HCT116 (cell line): Measurements from ENCODE around the gene NR6A1.

Experiments used
- CTCF ChIP-seq, 3 experiments: fragments of 200-600 bp in 1 of 3; sonication (generic) in 1 of 3; IDR thresholded peaks in 2 of 3; conservative IDR thresholded peaks in 1 of 3; 2 replicates each; pipeline ENCODE4 v1.5.1; 2012 to 2017; ENCODE audit warnings: low read depth in 2 of 3, low read length in 2 of 3, antibody characterized with exemption in 1 of 3, borderline replicate concordance in 1 of 3, control low read depth in 1 of 3, mild to moderate bottlenecking in 1 of 3, mixed read lengths in 1 of 3, mixed run types in 1 of 3, moderate library complexity in 1 of 3; ENCODE audit not compliant: insufficient read depth in 1 of 3
- EZH2phosphoT487 ChIP-seq: fragments of 200-600 bp; IDR thresholded peaks from 2 replicates; pipeline ENCODE4 v1.6.1; 2018; ENCODE audit warnings: antibody characterized with exemption, borderline replicate concordance
- MAX ChIP-seq: IDR thresholded peaks from 2 replicates; pipeline ENCODE4 v1.6.1; 2012
- POLR2A ChIP-seq: IDR thresholded peaks from 2 replicates; pipeline ENCODE4 v1.7.0; 2011; ENCODE audit warnings: borderline replicate concordance; ENCODE audit not compliant: insufficient read depth, insufficient read length; ENCODE audit errors: extremely low read depth
- POLR2AphosphoS5 ChIP-seq: IDR thresholded peaks from 2 replicates; pipeline ENCODE4 v1.6.1; 2011; ENCODE audit warnings: mild to moderate bottlenecking, low read depth, low read length, moderate library complexity
- SP1 ChIP-seq: IDR thresholded peaks from 2 replicates; pipeline ENCODE4 v1.6.1; 2012; ENCODE audit warnings: low read depth

DNA sequence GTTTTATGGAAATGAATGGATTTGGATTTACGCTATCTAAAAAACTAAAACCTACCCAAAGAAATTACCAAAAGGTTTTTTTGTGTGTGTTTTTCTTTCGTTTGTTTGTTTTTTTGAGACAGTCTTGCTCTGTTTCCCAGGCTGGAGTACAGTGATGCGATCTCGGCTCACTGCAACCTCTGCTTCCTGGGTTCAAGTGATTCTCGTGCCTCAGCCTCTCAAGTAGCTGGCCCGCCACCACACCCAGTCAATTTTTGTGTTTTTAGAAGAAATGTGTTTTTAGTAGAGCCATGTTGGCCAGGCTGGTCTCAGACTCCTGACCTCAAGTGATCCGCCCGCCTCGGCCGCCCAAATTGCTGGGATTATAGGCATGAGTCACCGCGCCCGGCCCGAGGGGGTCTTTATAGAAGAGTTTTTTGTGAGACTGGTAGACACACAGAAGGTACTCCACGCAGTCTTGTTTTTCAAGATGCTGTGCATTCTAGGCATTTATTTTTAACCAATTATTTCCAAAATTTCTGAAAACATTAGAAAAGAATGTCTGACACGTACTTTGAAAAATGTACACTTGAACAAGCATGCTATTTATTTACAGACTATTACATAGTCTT, 75.7 kb downstream of the NR6A1 start:
- TF ChIP-seq CTCF (IDR thresholded peaks at IDR 0.05 in 2 of 3, conservative IDR thresholded peaks at IDR 0.05 in 1 of 3; ENCODE audit: borderline replicate concordance in 1 of 3, insufficient read depth in 1 of 3, low read depth in 2 of 3, low read length in 2 of 3) (no peak), POLR2AphosphoS5 (no peak), POLR2A (no peak), MAX (no peak), SP1 (peak; percentile 24; the same call in 1 of the 2 replicates), EZH2phosphoT487 (no peak)
